HFFc6 (cell line): ENCODE data around the gene ATF7. TPM values are rescaled to one million over a fixed set of nuclear protein-coding genes. Genes with fewer than 3 reads are reported as not detected.

Experiments
- DNase-seq: peaks from one replicate; pipeline ENCODE4 v3.0.0-alpha.2; 2018
- H3K27ac Mint-ChIP-seq: 2 replicates; pipeline ENCODE4 v1.8.0; 2020; ENCODE audit warnings: mild to moderate bottlenecking, mixed read lengths
- H3K27me3 Mint-ChIP-seq: 2 replicates; pipeline ENCODE4 v1.8.0; 2021; ENCODE audit warnings: mild to moderate bottlenecking, moderate library complexity, mixed read lengths; ENCODE audit not compliant: insufficient read depth
- H3K36me3 Mint-ChIP-seq: 2 replicates; pipeline ENCODE4 v1.8.0; 2021; ENCODE audit warnings: low read depth, mixed read lengths
- H3K4me1 Mint-ChIP-seq: 2 replicates; pipeline ENCODE4 v1.8.0; 2020; ENCODE audit warnings: low read depth, mixed read lengths
- H3K4me3 Mint-ChIP-seq: 2 replicates; pipeline ENCODE4 v1.8.0; 2020; ENCODE audit warnings: mild to moderate bottlenecking, moderate library complexity, mixed read lengths
- H3K9me3 Mint-ChIP-seq: 2 replicates; pipeline ENCODE4 v1.8.0; 2020; ENCODE audit warnings: mild to moderate bottlenecking, mixed read lengths
- total RNA-seq, 6 experiments: library from RNA; stranded (reverse); fragmentation: NEBNext Ultra II Directional; extraction: Animal tissue kit (Norgen Biotek cat#: 25700); gene quantifications; 2 replicates in 1 of 6; 3 replicates in 5 of 6; pipeline ENCODE4 v1.2.3, GENCODE V29; 2021
- TF ChIP-seq, protein P1 (sequence below): fragments of 200-600 bp; sonication (generic); IDR thresholded peaks from 2 replicates; pipeline ENCODE4 v1.5.0; 2021; ENCODE audit warnings: antibody characterized with exemption, mild to moderate bottlenecking

The ATF7 gene
- total RNA-seq, 6 experiments from 2014 or later = 23.6 to 32.1 (median 29.8) TPM

DNA sequence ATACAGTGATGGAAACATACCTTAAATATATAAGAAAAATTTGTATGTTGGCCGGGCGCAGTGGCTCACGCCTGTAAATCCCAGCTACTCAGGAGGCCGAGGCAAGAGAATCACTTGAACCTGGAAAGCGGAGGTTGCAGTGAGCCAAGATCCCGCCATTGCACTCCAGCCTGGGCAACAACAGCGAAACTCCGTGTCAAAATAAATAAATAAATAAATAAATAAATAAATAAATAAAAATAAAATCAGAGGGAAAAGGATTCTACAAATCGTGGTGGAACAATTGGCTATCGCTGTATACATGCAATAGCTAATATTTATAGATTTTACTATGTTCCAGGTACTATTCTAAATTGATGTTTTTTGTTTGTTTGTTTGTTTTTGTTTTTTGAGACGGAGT lies 1.7 kb upstream of the ATF7 start:
- no peak overlapping the region for H3K4me3 Mint-ChIP-seq
- peaks cover 6% of the 10 kb centered on the region for H3K36me3 Mint-ChIP-seq
- H3K27ac Mint-ChIP-seq = no peak overlapping the region
- peaks cover 8% of the 10 kb centered on the region; the same call in 1 of the 2 replicates for H3K9me3 Mint-ChIP-seq
- TF ChIP-seq, protein P1, sequence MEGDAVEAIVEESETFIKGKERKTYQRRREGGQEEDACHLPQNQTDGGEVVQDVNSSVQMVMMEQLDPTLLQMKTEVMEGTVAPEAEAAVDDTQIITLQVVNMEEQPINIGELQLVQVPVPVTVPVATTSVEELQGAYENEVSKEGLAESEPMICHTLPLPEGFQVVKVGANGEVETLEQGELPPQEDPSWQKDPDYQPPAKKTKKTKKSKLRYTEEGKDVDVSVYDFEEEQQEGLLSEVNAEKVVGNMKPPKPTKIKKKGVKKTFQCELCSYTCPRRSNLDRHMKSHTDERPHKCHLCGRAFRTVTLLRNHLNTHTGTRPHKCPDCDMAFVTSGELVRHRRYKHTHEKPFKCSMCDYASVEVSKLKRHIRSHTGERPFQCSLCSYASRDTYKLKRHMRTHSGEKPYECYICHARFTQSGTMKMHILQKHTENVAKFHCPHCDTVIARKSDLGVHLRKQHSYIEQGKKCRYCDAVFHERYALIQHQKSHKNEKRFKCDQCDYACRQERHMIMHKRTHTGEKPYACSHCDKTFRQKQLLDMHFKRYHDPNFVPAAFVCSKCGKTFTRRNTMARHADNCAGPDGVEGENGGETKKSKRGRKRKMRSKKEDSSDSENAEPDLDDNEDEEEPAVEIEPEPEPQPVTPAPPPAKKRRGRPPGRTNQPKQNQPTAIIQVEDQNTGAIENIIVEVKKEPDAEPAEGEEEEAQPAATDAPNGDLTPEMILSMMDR = no peak
- peaks cover 34% of the 10 kb centered on the region for H3K4me1 Mint-ChIP-seq
- H3K27me3 Mint-ChIP-seq = peaks cover 8% of the 10 kb centered on the region
- no peak for DNase-seq

DNA sequence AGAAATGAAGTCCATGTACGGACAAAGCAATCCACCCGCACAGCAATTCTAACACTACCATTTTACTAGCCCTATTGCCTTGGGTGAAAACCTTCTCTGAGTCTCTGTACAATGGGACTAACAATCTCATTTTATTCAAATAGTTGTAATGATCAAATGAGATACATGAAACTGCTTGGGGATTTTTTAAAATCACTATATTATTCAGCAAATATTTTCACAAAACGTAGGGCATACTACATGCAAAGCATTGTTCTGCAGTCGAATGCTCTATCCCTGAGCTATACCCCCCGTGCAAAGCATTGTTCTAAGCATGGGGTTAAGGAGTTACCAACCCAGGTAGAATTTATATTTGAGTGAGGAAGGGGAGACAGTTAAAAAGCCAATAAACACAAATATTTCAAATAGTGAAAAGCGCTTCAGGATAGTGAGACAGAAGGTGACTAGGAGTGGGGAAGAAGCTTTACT lies 554 bp upstream of the ATF7 start:
- Mint-ChIP-seq H3K4me3 (peak overlapping the region; percentile 99), H3K4me1 (peaks cover 34% of the 10 kb centered on the region), H3K36me3 (peaks cover 6% of the 10 kb centered on the region), H3K9me3 (peaks cover 8% of the 10 kb centered on the region; the same call in 1 of the 2 replicates), H3K27me3 (peaks cover 6% of the 10 kb centered on the region), H3K27ac (peak overlapping the region; percentile 96)
- DNase-seq = no peak
- TF ChIP-seq, protein P1 = no peak

DNA sequence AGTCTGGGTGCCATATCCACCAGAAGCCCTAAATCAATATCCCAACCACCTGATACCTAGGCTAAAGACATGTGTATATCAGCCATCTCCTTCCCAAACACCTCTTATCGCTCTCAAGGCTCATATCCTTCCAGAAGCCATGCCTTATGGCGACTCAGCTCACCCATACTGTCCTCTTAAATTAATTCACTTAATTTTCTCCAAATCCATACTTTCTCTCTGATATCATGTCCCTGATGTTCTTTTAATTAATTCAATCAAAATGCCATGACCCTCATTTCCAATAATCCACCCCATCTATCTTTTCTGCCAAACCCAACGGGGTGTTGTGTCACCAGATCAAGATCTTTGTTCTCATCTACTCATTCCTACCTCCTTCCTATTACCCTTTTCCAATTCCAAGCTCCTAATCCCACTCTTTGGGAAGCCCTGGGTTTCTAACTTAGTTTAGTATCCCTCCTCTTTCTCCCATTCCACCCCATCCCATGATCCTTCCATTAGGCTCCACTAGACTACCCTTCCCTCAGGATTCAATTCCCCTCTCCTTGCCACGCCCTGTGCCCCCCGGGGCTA lies 723 bp downstream of the ATF7 start:
- TF ChIP-seq, protein P1 = no peak
- peaks cover 1% of the 10 kb centered on the region; the same call in 1 of the 2 replicates for H3K27me3 Mint-ChIP-seq
- no peaks in the 10 kb centered on the region for H3K9me3 Mint-ChIP-seq
- H3K4me1 Mint-ChIP-seq = peaks cover 34% of the 10 kb centered on the region
- peaks cover 6% of the 10 kb centered on the region for H3K36me3 Mint-ChIP-seq
- no peak for DNase-seq
- peak overlapping the region; percentile 99 for H3K4me3 Mint-ChIP-seq
- H3K27ac Mint-ChIP-seq = peak overlapping the region; percentile 96

DNA sequence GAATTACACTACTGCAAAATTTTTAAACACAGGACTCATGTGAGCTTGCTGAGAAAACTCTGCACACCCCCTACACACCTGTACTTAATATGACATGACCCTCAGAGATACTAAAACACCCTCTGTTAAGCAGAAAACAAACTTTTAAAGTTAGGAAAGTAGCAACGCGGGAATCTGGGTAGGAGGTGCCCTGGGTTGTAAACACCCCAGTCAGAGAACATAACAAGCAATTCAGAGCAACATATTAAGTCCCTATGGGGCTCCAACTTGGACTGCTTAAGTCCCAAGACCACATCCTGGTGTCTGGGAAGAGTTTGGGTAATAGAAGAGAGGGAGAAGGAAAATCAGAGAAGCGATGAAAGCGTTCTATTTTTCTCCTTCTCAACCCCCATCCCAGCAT lies 1.2 kb downstream of the ATF7 start:
- peak overlapping the region; percentile 96; the same call in 1 of the 2 replicates for H3K27ac Mint-ChIP-seq
- H3K9me3 Mint-ChIP-seq = no peaks in the 10 kb centered on the region
- peak overlapping the region; percentile 99 for H3K4me3 Mint-ChIP-seq
- no peaks in the 10 kb centered on the region; the same call in 1 of the 2 replicates for H3K27me3 Mint-ChIP-seq
- TF ChIP-seq, protein P1 = no peak
- H3K36me3 Mint-ChIP-seq = peaks cover 6% of the 10 kb centered on the region
- no peak for DNase-seq
- peaks cover 34% of the 10 kb centered on the region for H3K4me1 Mint-ChIP-seq

DNA sequence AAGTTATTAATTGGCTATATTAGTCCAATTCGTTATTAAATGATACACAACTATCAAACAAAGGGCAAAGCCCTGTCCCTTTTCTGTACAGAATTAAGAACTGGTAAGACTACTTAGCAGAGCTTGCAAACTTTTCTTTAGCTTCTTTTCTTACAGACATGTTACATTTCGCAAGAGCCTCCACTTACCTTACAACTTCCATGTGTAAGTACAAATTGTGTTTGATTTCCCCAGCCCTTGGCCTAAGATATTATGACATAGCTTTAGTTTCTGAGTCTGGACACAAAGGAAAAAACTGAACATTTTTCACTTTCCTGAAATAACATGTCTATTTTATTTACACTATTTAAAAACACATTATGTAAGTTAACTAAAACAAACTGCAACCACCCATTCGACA lies 1.7 kb downstream of the ATF7 start:
- no peaks in the 10 kb centered on the region; the same call in 1 of the 2 replicates for H3K27me3 Mint-ChIP-seq
- peaks cover 34% of the 10 kb centered on the region for H3K4me1 Mint-ChIP-seq
- H3K4me3 Mint-ChIP-seq = peak overlapping the region; percentile 99
- no peaks in the 10 kb centered on the region for H3K9me3 Mint-ChIP-seq
- no peak for DNase-seq
- peak overlapping the region; percentile 96; the same call in 1 of the 2 replicates for H3K27ac Mint-ChIP-seq
- peaks cover 6% of the 10 kb centered on the region for H3K36me3 Mint-ChIP-seq
- TF ChIP-seq, protein P1 = no peak
